CD4-positive, alpha-beta T cell treated with Interleukin-12 subunit alpha and Interleukin-12 subunit beta, for 1 hour (primary cell): ENCODE measurements around the gene TBC1D13.
"Not testable (repeated sequence)": the region's sequence is repeated elsewhere in the genome, so short reads cannot be mapped to it uniquely, and the experiment has no call there.

Experiments used
- DNase-seq: peaks from one replicate; pipeline ENCODE4 v3.0.0-alpha.2; 2020

Gene TBC1D13

GRCh38 chr9:128785427-128785826, 1.6 kb upstream of the TBC1D13 start:
- no peak for DNase-seq

- no peak for DNase-seq
These were observed 606 bp downstream of the TBC1D13 start for GRCh38 chr9:128787659-128788058.

GRCh38 chr9:128788445-128788844, 1.4 kb downstream of the TBC1D13 start:
- no peak for DNase-seq

GRCh38 chr9:128790536-128790935, 3.5 kb downstream of the TBC1D13 start:
- DNase-seq = no peak

GRCh38 chr9:128792134-128792533, 5.1 kb downstream of the TBC1D13 start:
- no peak for DNase-seq

- DNase-seq = no peak
These were observed 6.1 kb downstream of the TBC1D13 start for GRCh38 chr9:128792978-128793686.

- not testable (repeated sequence) for DNase-seq
These were observed 7.9 kb downstream of the TBC1D13 start for GRCh38 chr9:128794961-128795360.

GRCh38 chr9:128798896-128799295, 11.8 kb downstream of the TBC1D13 start:
- no peak for DNase-seq

- DNase-seq = no peak
These were observed 13.0 kb downstream of the TBC1D13 start for GRCh38 chr9:128800061-128800460.

- no peak for DNase-seq
These were observed 15.4 kb downstream of the TBC1D13 start for GRCh38 chr9:128802482-128802881.

GRCh38 chr9:128805661-128806060, 18.6 kb downstream of the TBC1D13 start:
- DNase-seq = no peak

- no peak for DNase-seq
These were observed 20.8 kb downstream of the TBC1D13 start for GRCh38 chr9:128807827-128808226.

- no peak for DNase-seq
These were observed 21.5 kb downstream of the TBC1D13 start for GRCh38 chr9:128808543-128808942.

GRCh38 chr9:128809036-128809599, 22.1 kb downstream of the TBC1D13 start:
- DNase-seq = no peak

- DNase-seq = no peak
These were observed 22.8 kb downstream of the TBC1D13 start for GRCh38 chr9:128809831-128810230.

- DNase-seq = no peak
These were observed 23.8 kb downstream of the TBC1D13 start for GRCh38 chr9:128810873-128811272.

GRCh38 chr9:128818099-128818838, 31.2 kb downstream of the TBC1D13 start, which contains the start of gene ENDOG:
Gene ENDOG (plus strand): TSS chr9:128818500. CDS start chr9:128818685, 185 bp downstream.
- peak; percentile 98 for DNase-seq

GRCh38 chr9:128818839-128819715, 32.0 kb downstream of the TBC1D13 start:
- DNase-seq = peak; percentile 42

GRCh38 chr9:128819716-128820664, 32.9 kb downstream of the TBC1D13 start:
- DNase-seq = no peak

- DNase-seq = no peak
These were observed 33.9 kb downstream of the TBC1D13 start for GRCh38 chr9:128820665-128821583.
